H1 (cell line): ENCODE data around the gene NAV2. TPM values are rescaled to one million over a fixed set of nuclear protein-coding genes. Genes with fewer than 3 reads are reported as not detected.

Experiments
- MAFK ChIP-seq: IDR thresholded peaks from 2 replicates; pipeline ENCODE4 v1.6.1; 2012; ENCODE audit warnings: low read depth, mild to moderate bottlenecking, improper control_type of control experiment, low read length
- SIX5 ChIP-seq: IDR thresholded peaks from 2 replicates; pipeline ENCODE4 v1.6.1; 2011; ENCODE audit warnings: mild to moderate bottlenecking, low read depth, low read length
- polyA plus RNA-seq, 7 experiments: library from polyadenylated mRNA; depleted of rRNA in 3 of 7; stranded (reverse) in 5 of 7; unstranded in 2 of 7; fragments of >200 nt in 5 of 7; fragments of 200-250 nt in 2 of 7; gene quantifications; 1 replicate in 5 of 7; 2 replicates in 1 of 7; 4 replicates in 1 of 7; pipeline versions ENCODE4 v1.2.1 to v1.2.3, GENCODE V29; 2011 to 2013; ENCODE audit warnings: missing spikeins in 2 of 7, mixed read lengths in 2 of 7
- total RNA-seq: library from RNA; stranded (reverse); fragmentation: NEBNext Ultra II Directional; extraction: Animal tissue kit (Norgen Biotek cat#: 25700); gene quantifications from 2 replicates; pipeline ENCODE4 v1.2.1, GENCODE V29; 2021
- TF ChIP-seq, protein P1 (sequence below): IDR thresholded peaks from 2 replicates; pipeline ENCODE4 v1.6.1; 2012; ENCODE audit warnings: low read length, inconsistent platforms

Gene NAV2
- total and polyA plus RNA-seq, 2 of the 8 experiments (the other 6 are each of a cell fraction or from before 2014, with no cell fraction given) = 35.6 to 73.6 TPM

DNA sequence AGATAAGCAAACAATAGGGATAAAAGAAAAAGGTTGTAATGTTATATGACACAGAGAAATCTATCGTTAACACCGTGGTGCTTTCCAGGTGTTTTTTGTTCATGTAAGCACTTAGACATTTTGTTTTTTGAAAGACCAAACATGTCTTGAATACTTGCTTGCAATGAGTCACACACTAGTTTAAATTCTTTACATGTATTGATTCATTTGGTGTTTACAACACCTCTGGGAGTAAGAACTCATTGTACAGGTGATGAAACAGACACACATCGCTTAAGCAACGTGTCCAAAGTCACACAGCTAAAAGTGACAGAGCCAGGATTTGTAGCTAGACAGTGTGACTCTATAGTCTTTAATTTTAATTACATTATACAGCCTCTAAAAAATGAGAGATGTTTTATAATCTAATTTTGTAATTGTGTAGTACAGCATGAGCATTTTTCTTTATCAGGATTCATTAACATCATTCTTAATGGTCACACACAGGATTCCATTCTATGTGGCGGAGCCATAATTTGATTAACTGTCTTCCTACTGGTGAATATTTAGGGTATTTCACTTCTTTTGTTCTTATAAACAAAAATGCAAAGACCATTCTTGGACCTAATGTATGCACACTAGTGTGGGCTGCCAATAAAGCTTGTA lies 298.8 kb downstream of the NAV2 start (continued):
- TF ChIP-seq MAFK = no peak
- no peak for TF ChIP-seq SIX5
- TF ChIP-seq, protein P1, sequence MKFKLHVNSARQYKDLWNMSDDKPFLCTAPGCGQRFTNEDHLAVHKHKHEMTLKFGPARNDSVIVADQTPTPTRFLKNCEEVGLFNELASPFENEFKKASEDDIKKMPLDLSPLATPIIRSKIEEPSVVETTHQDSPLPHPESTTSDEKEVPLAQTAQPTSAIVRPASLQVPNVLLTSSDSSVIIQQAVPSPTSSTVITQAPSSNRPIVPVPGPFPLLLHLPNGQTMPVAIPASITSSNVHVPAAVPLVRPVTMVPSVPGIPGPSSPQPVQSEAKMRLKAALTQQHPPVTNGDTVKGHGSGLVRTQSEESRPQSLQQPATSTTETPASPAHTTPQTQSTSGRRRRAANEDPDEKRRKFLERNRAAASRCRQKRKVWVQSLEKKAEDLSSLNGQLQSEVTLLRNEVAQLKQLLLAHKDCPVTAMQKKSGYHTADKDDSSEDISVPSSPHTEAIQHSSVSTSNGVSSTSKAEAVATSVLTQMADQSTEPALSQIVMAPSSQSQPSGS = no peak
